WTC11 (cell line): ENCODE results near the gene RRP1B. TPM values are rescaled to one million over a fixed set of nuclear protein-coding genes. Genes with fewer than 3 reads are reported as not detected.

Source experiments
- ATAC-seq: fragments of 200-7000 bp; cut with Tn5 transposase; 2 replicates; pipeline ENCODE4 v1.10.0; 2021; ENCODE audit warnings: mild to moderate bottlenecking, moderate library complexity
- CTCF ChIA-PET: fragments of 300-600 bp; sonication (Branson Sonifier 250); formaldehyde crosslinking; loops from one replicate; lab custom pipeline; 2021; ENCODE audit warnings: antibody characterized with exemption; lab: Charles Lee
- POLR2A ChIA-PET: fragments of 350-600 bp; sonication (Branson Sonifier 250); formaldehyde crosslinking; loops from one replicate; lab custom pipeline; 2021; ENCODE audit warnings: antibody characterized with exemption; lab: Charles Lee
- DNase-seq: peaks from one replicate; pipeline ENCODE4 v3.0.0; 2021; ENCODE audit warnings: low spot score
- H3K27ac Mint-ChIP-seq: 2 replicates; pipeline ENCODE4 v1.8.0; 2021; ENCODE audit warnings: mixed read lengths
- H3K27me3 Mint-ChIP-seq: 2 replicates; pipeline ENCODE4 v1.8.0; 2021; ENCODE audit warnings: low read depth, mild to moderate bottlenecking, moderate library complexity, mixed read lengths
- H3K36me3 Mint-ChIP-seq: 2 replicates; pipeline ENCODE4 v1.8.0; 2021; ENCODE audit warnings: mixed read lengths
- H3K4me1 Mint-ChIP-seq: 2 replicates; pipeline ENCODE4 v1.8.0; 2022; ENCODE audit warnings: mixed read lengths
- H3K4me3 Mint-ChIP-seq: 2 replicates; pipeline ENCODE4 v1.8.0; 2021; ENCODE audit warnings: mild to moderate bottlenecking, moderate library complexity, mixed read lengths
- H3K9me3 Mint-ChIP-seq: 2 replicates; pipeline ENCODE4 v1.8.0; 2021; ENCODE audit warnings: mixed read lengths
- AFF4 ChIP-seq: sonication (generic); formaldehyde crosslinking; IDR thresholded peaks from 2 replicates; pipeline ENCODE4 v1.8.1; 2023; ENCODE audit warnings: mild to moderate bottlenecking, missing genetic modification reagents, borderline replicate concordance
- AR ChIP-seq: fragments of 250-450 bp; sonication (Bioruptor Pico); IDR thresholded peaks from 2 replicates; pipeline ENCODE4 v1.9.0; 2021; ENCODE audit warnings: mild to moderate bottlenecking
- ETV6 ChIP-seq: sonication (generic); formaldehyde crosslinking; IDR thresholded peaks from 2 replicates; pipeline ENCODE4 v1.8.1; 2022; ENCODE audit warnings: mild to moderate bottlenecking, missing genetic modification reagents
- JAZF1 ChIP-seq: fragments of 250-450 bp; sonication (Bioruptor Pico); IDR thresholded peaks from 2 replicates; pipeline ENCODE4 v1.9.0; 2021; ENCODE audit warnings: moderate library complexity, mild to moderate bottlenecking, inconsistent platforms
- KAT7 ChIP-seq: sonication (generic); formaldehyde crosslinking; IDR thresholded peaks from 2 replicates; pipeline ENCODE4 v1.8.1; 2023; ENCODE audit warnings: missing genetic modification reagents, mild to moderate bottlenecking, borderline replicate concordance
- MAX ChIP-seq: sonication (generic); formaldehyde crosslinking; IDR thresholded peaks from 2 replicates; pipeline ENCODE4 v1.8.0; 2022; ENCODE audit warnings: mild to moderate bottlenecking, missing genetic modification reagents
- MYBL2 ChIP-seq: sonication (generic); formaldehyde crosslinking; IDR thresholded peaks from 2 replicates; pipeline ENCODE4 v1.8.1; 2023; ENCODE audit warnings: mild to moderate bottlenecking, moderate library complexity, missing genetic modification reagents
- NFYB ChIP-seq: sonication (generic); formaldehyde crosslinking; conservative IDR thresholded peaks from 2 replicates; pipeline ENCODE4 v1.8.0; 2022; ENCODE audit warnings: low read depth, missing genetic modification reagents
- SP1 ChIP-seq: sonication (generic); formaldehyde crosslinking; conservative IDR thresholded peaks from 2 replicates; pipeline ENCODE4 v1.8.1; 2022; ENCODE audit warnings: missing genetic modification reagents
- USF2 ChIP-seq: sonication (generic); formaldehyde crosslinking; IDR thresholded peaks from 2 replicates; pipeline ENCODE4 v1.8.1; 2023; ENCODE audit warnings: mild to moderate bottlenecking, missing genetic modification reagents, moderate library complexity
- ZMAT4 ChIP-seq: fragments of 250-450 bp; sonication (Bioruptor Pico); IDR thresholded peaks from 2 replicates; pipeline ENCODE4 v1.9.0; 2021; ENCODE audit warnings: mild to moderate bottlenecking
- ZNF281 ChIP-seq: sonication (generic); formaldehyde crosslinking; IDR thresholded peaks from 2 replicates; pipeline ENCODE4 v1.8.0; 2023; ENCODE audit warnings: mild to moderate bottlenecking, missing genetic modification reagents
- total RNA-seq: library from RNA; stranded (reverse); gene quantifications from 3 replicates; pipeline ENCODE4 v1.2.3, GENCODE V29; 2021

Gene RRP1B
- total RNA-seq, 1 experiment from 2014 or later: 74.9 TPM

- peaks cover 9% of the 10 kb centered on the region for H3K4me1 Mint-ChIP-seq
- no peak overlapping the region for H3K4me3 Mint-ChIP-seq
- H3K27ac Mint-ChIP-seq: peak overlapping the region; percentile 37
- TF ChIP-seq NFYB (no peak), SP1 (CRISPR knock-in tag) (no peak), JAZF1 (CRISPR knock-in tag) (no peak), MYBL2 (no peak), MAX (no peak), KAT7 (CRISPR knock-in tag) (no peak), USF2 (CRISPR knock-in tag) (no peak)
- TF ChIP-seq, all 79 proteins: peak for 0
- CTCF ChIA-PET: no interaction called here
- DNase-seq: no peak
- Mint-ChIP-seq H3K36me3 (0 out of 2 replicates have a peak, but pooled peaks cover 2% of the 10 kb centered on the region), H3K27me3 (no peaks in the 10 kb centered on the region), H3K9me3 (no peaks in the 10 kb centered on the region)
- POLR2A ChIA-PET: no interaction called here
- ATAC-seq: no peak
Measured at GRCh38 chr21:43733529-43734071, 74.2 kb downstream of the RRP1B start.

- no peaks in the 10 kb centered on the region for H3K27me3 Mint-ChIP-seq
- ChIA-PET CTCF (no interaction called here), POLR2A (no interaction called here)
- 0 out of 2 replicates have a peak, but pooled peaks cover 2% of the 10 kb centered on the region for H3K36me3 Mint-ChIP-seq
- no peak overlapping the region for H3K4me3 Mint-ChIP-seq
- H3K9me3 Mint-ChIP-seq: no peaks in the 10 kb centered on the region
- H3K4me1 Mint-ChIP-seq: peaks cover 7% of the 10 kb centered on the region
- ATAC-seq (no peak), DNase-seq (no peak)
- H3K27ac Mint-ChIP-seq: peak overlapping the region; percentile 49; the same call in 1 of the 2 replicates
- TF ChIP-seq AR: no peak
Measured at GRCh38 chr21:43734131-43734927, 75.0 kb downstream of the RRP1B start.

GRCh38 chr21:43734928-43735229, 75.5 kb downstream of the RRP1B start:
- CTCF ChIA-PET: no interaction called here
- ATAC-seq (no peak), DNase-seq (no peak)

More at GRCh38 chr21:43734928-43735229, 75.5 kb downstream of the RRP1B start:
- H3K9me3 Mint-ChIP-seq: no peaks in the 10 kb centered on the region
- H3K27ac Mint-ChIP-seq: peak overlapping the region; percentile 49; the same call in 1 of the 2 replicates
- 0 out of 2 replicates have a peak, but pooled peaks cover 2% of the 10 kb centered on the region for H3K36me3 Mint-ChIP-seq
- TF ChIP-seq ETV6: no peak
- no peak for TF ChIP-seq ZMAT4 (CRISPR knock-in tag)
- TF ChIP-seq AFF4 (CRISPR knock-in tag): no peak
- no peak for TF ChIP-seq ZNF281 (CRISPR knock-in tag)
- no peak overlapping the region for H3K4me3 Mint-ChIP-seq
- no peaks in the 10 kb centered on the region for H3K27me3 Mint-ChIP-seq
- POLR2A ChIA-PET: no interaction called here
- H3K4me1 Mint-ChIP-seq: peaks cover 9% of the 10 kb centered on the region
